Measurements from ENCODE around the gene RETSAT.
A peak's percentile ranks its signal among the peaks of the same experiment; 100 is the strongest.

Gene RETSAT

DNA sequence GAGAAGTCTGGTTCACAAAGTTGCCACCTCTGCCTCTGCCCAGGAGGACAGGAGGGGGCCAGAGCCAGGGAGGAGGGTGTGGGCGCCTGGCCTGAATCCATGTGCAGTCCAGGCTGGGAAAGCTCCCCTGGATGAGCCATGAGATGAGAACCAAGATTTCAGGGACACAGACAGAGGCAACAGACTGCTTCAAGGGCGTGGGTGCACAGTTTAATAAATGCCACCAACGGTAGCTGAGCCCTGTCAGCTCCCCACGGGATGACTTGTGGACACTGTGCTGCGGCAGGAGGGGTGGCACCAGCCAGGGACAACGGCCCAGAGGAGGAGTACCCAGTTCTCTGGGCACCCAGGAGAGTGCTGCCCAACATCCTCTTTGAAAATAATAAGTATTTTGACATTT, 40.6 kb upstream of the RETSAT start:
- DNase-seq: no peak
- TF ChIP-seq, protein P1, sequence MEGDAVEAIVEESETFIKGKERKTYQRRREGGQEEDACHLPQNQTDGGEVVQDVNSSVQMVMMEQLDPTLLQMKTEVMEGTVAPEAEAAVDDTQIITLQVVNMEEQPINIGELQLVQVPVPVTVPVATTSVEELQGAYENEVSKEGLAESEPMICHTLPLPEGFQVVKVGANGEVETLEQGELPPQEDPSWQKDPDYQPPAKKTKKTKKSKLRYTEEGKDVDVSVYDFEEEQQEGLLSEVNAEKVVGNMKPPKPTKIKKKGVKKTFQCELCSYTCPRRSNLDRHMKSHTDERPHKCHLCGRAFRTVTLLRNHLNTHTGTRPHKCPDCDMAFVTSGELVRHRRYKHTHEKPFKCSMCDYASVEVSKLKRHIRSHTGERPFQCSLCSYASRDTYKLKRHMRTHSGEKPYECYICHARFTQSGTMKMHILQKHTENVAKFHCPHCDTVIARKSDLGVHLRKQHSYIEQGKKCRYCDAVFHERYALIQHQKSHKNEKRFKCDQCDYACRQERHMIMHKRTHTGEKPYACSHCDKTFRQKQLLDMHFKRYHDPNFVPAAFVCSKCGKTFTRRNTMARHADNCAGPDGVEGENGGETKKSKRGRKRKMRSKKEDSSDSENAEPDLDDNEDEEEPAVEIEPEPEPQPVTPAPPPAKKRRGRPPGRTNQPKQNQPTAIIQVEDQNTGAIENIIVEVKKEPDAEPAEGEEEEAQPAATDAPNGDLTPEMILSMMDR (IDR thresholded peaks at IDR 0.05): no peak
- Mint-ChIP-seq H3K36me3 (ENCODE audit: low read depth) (peaks cover 5% of the 10 kb centered on the region), H3K27ac (no peak overlapping the region), H3K9me3 (no peaks in the 10 kb centered on the region), H3K4me3 (no peak overlapping the region), H3K27me3 (ENCODE audit: low read depth, poor library complexity) (peaks cover 2% of the 10 kb centered on the region), H3K4me1 (no peaks in the 10 kb centered on the region)

DNA sequence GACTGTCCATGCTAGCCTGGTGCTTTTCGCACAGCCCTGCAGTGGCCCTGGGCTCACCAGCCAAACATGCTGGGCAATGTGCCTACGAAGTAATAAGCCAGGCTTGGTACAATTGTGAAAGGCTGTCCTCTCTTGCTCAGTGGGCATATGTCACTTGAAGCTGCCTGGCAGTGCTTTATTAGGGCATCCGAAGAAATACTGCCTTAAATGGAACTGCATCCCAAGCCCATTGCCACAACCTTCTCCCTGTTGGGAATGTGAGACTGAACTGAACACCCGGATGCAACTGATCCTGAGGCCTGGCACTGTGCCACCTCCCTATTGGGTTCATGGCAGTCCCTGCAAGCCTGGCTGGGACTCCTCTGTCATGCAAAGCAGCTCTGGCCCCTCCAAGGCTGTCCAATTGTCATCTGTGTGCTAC, 39.9 kb upstream of the RETSAT start:
- no peaks in the 10 kb centered on the region for H3K9me3 Mint-ChIP-seq
- TF ChIP-seq, protein P1 (IDR thresholded peaks at IDR 0.05): no peak
- peaks cover 2% of the 10 kb centered on the region for H3K27me3 Mint-ChIP-seq (ENCODE audit: low read depth, poor library complexity)
- no peak overlapping the region for H3K4me3 Mint-ChIP-seq
- no peaks in the 10 kb centered on the region for H3K4me1 Mint-ChIP-seq
- peaks cover 5% of the 10 kb centered on the region for H3K36me3 Mint-ChIP-seq (ENCODE audit: low read depth)
- DNase-seq: no peak
- no peak overlapping the region for H3K27ac Mint-ChIP-seq

DNA sequence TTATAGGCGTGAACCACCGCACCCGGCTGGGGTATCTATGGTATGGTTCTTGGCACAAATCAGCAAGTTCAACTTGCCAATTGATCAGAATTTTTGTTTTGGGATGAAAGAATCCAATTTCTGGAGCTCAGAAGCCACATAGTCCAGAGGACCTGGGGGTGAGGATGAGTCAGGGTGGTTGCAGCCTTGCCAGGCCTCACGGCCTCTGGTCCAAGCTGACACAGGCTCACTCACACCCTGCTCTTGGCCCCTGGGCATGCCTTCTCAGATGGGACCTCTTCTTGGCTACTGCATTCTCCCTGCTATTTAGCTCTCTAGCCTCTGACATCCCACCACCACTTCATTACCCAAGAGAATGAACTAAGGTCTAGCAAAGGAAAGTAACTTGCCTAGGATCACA, 39.5 kb upstream of the RETSAT start:
- no peak for DNase-seq
- peaks cover 5% of the 10 kb centered on the region for H3K36me3 Mint-ChIP-seq (ENCODE audit: low read depth)
- H3K9me3 Mint-ChIP-seq: no peaks in the 10 kb centered on the region

DNA sequence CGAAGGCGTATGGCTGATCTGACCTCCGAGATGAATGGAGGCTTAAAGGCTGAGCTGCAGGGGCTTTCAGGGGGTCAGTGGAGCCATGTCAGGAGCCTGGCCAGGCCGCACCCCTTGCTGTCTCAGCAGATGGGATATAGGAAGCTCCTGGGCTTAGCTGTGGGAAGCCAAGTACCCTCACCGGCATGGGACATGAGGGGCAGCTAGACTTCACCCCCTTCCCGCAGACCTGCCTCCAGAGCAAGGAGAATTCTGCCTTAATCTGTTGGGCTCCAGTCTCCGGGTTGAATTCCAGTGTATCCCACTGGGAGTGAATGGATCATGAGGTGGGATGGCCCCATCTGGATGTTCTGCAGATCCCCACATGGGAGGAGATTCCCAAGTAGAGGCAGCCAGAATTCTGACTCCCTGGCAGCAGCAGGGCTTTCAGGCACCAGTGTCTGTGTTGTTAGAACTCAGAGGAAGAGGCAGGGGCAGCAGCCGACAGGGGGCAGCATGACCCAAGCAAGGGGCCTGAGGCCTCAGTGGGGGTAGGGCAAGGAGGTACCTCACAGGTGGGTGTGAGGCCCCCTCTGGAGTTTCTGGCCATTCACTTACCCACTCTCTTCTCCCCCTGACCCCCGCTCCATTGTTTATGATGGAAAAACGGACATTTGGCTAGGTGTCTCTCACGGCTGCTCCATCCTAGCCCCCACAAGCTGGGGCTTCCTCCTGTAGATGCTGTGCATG, 36.8 kb upstream of the RETSAT start:
- Mint-ChIP-seq H3K9me3 (no peaks in the 10 kb centered on the region), H3K27me3 (ENCODE audit: low read depth, poor library complexity) (no peaks in the 10 kb centered on the region), H3K4me3 (no peak overlapping the region), H3K4me1 (no peaks in the 10 kb centered on the region), H3K36me3 (ENCODE audit: low read depth) (peaks cover 10% of the 10 kb centered on the region), H3K27ac (no peak overlapping the region)
- DNase-seq: peak; percentile 71
- TF ChIP-seq, protein P1 (IDR thresholded peaks at IDR 0.05): peak; percentile 56

More for the DNA sequence above, 39.5 kb upstream of the RETSAT start:
- Mint-ChIP-seq H3K27me3 (ENCODE audit: low read depth, poor library complexity) (peaks cover 2% of the 10 kb centered on the region), H3K27ac (no peak overlapping the region), H3K4me3 (no peak overlapping the region), H3K4me1 (no peaks in the 10 kb centered on the region)
- TF ChIP-seq, protein P1 (IDR thresholded peaks at IDR 0.05): no peak

DNA sequence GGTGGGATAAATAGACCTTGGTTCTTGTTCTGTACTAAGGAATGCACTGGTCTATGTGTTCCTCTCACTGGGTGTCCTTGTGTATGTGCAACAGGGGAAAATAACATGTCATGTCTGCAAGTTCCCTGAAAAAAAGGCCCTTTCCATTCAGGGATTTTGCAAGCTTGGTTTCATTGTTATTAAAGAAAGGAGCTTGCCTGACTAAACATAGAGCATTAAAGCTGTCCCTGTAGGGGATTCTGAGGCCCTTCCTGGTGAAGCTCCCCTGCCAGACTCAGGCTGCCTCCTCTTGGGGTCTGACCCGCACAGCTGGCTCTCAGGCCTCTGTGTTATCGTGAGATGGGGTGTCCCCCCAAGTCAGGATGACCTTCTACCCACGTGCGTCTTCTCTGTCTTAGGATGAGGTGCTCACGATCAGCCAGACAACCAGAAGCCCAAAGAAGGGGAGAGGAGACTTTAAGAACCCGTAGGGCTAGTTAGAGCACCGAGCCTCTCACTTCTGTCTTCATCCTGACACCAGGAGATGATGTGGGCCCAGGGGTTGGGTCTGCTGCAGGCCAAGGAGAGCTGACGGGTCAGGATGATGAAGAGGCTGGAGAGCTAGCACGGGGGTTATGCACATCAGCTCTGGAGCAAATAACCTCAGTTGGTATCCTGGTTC, 34.7 kb upstream of the RETSAT start:
- Mint-ChIP-seq H3K36me3 (ENCODE audit: low read depth) (peaks cover 23% of the 10 kb centered on the region), H3K27ac (no peak overlapping the region), H3K27me3 (ENCODE audit: low read depth, poor library complexity) (no peaks in the 10 kb centered on the region), H3K9me3 (no peaks in the 10 kb centered on the region), H3K4me1 (peaks cover 15% of the 10 kb centered on the region), H3K4me3 (no peak overlapping the region)
- no peak for DNase-seq
- TF ChIP-seq, protein P1 (IDR thresholded peaks at IDR 0.05): no peak

All from nephron progenitor cell (in vitro differentiated cells).